GM18858 (cell line): ENCODE data around the gene CACNG4.

Source experiments
- ATAC-seq: cut with Tn5 transposase; IDR thresholded peaks from one replicate; pipeline ENCODE4 v1.9.1; 2021; ENCODE audit not compliant: unreplicated experiment

Gene CACNG4

GRCh38 chr17:67016039-67016762, 51.7 kb downstream of the CACNG4 start:
- no peak for ATAC-seq

GRCh38 chr17:67017910-67018309, 53.4 kb downstream of the CACNG4 start:
- no peak for ATAC-seq

- no peak for ATAC-seq
These were observed 54.2 kb downstream of the CACNG4 start for GRCh38 chr17:67018471-67019434.

DNA sequence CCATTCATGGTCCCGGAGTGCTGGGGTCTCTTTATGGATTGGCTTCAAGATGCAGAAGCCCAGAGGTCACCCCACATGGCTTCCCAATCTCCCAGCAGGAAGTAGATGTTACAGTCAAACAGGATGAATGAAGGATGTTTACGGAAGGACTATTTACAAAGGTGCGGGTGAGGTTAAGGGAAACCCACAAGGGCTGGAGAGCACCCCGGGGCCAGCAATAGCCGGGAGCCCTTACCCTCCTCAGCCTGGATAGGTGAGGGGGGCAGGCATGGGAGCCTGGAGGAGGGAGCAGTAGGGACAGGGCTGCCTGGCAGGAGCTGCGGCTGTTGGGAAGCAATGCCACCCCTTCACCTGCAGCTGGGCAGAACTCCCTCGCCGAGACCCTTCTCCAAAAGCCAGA, 55.3 kb downstream of the CACNG4 start:
- no peak for ATAC-seq

DNA sequence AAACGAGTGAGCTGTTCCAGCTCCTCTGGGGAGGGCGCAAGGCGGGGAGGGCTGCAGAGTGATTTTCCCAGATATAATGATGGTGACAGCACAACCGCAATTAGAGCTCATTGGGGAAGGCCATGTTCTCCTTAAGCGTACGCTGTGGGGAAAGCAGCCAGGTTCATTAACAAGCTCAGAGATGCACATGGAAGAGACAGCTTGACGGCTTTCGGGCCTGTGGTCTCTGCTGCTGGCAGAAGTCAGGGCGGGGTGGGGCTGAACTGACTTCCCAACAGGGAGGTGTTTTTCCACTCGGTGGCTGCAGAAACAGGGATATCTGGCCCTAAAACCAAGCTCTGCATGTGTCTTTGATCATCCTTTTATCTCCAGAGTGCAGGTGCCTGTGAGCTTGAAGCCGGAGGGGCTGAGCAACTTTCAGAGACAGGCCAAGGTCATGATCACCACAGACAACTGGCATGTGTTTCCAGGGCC, 55.8 kb downstream of the CACNG4 start:
- no peak for ATAC-seq

GRCh38 chr17:67021196-67021595, 56.7 kb downstream of the CACNG4 start:
- no peak for ATAC-seq

- no peak for ATAC-seq
These were observed 57.4 kb downstream of the CACNG4 start for GRCh38 chr17:67021743-67022450.

DNA sequence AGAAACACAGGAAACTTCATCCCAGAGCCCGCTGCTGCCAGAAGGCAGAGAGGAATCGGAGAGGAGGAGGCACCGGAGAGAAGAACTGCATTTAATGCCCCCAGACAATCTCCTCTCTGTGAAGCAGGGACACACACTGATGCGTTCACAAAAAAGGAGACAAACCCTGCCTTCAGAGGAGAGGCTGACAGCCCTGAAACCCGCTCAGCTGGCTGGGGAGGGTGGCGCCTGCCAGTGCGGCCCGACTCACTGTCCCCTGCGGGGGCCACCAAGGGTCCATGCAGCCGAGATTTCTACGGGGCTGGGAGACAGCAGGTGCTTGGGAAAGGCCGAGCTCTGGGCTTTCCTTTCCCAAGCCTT, 57.9 kb downstream of the CACNG4 start:
- ATAC-seq, result no peak

GRCh38 chr17:67024736-67025135, 60.2 kb downstream of the CACNG4 start:
- no peak for ATAC-seq

GRCh38 chr17:67025216-67025792, 60.8 kb downstream of the CACNG4 start:
- ATAC-seq, result no peak

- no peak for ATAC-seq
These were observed 61.8 kb downstream of the CACNG4 start for GRCh38 chr17:67026341-67026740.

- ATAC-seq, result no peak
These were observed 62.6 kb downstream of the CACNG4 start for GRCh38 chr17:67027031-67027628.

DNA sequence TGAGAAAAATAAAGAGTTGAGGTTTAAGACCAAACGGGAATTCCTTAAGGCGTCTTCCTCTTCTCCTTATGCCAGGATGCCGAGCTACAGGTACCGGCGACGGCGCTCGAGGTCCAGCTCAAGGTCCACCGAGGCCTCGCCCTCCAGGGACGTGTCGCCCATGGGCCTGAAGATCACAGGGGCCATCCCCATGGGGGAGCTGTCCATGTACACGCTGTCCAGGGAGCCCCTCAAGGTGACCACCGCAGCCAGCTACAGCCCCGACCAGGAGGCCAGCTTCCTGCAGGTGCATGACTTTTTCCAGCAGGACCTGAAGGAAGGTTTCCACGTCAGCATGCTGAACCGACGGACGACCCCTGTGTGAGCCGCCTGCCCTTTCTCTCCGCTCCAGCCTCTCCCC, 66.1 kb downstream of the CACNG4 start:
- no peak for ATAC-seq

- ATAC-seq, result no peak
These were observed 67.9 kb downstream of the CACNG4 start for GRCh38 chr17:67032382-67032781.

- no peak for ATAC-seq
These were observed 68.5 kb downstream of the CACNG4 start for GRCh38 chr17:67032985-67033384.

DNA sequence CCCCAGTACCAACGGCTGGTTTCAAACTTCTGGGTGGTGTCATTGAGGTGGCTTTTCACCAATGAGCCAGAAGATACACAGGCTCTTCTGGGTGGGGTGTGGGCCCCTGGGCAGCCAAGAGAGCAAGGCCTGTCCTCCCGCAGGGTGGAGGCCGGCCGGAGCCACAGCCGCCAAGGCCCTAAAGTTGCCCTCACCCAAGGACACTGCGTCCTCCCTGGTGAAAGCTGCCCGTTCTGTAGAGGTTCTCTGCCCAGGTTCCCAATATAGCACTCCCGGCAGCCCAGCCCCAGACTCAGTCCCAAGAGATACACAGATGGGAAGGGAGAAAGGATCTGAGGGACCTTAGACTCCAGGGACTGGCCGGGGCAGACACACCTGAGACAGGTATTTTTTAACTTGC, 69.1 kb downstream of the CACNG4 start:
- ATAC-seq, result no peak

DNA sequence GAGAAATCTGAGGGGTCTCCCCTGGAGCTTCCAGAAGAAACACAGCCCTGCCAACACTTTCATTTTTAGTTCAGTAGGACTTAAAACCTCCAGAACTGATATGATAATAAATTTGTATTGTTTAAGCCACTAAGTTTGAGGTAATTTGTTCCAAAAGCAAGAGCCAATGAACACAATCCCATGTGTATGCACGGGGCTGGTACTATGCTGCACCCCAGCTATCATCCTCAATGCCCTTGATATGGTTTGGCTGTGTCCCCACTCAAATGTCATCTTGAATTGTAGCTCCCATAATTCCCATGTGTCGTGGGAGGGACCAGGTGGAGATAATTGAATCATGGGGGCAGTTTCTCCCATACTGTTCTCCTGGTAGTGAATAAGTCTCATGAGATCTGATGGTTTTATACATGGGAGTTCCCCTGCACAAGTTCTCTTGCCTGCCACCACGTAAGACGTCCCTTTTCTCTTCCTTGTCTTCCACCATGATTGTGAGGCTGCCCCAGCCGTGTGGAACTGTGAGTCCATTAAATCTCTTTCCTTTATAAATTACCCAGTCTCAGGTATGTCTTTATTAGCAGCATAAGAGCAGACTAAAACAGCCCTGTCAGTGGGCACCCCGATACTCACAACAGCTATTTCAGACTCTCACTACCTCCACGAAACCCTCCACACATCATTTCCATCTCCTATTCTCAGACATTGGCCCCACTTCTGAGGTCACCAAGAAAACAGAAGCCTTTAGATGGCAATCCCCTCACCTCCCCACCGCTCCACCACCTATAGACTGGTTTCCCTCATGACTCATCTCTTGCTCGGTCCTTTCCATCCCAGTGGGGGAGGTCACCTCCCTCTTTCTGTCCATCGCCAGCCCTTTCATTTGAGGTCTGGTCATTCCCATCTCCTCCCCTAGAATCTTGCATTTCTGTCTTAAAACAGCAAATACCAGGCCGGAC, 70.9 kb downstream of the CACNG4 start:
- peak; percentile 40 for ATAC-seq

DNA sequence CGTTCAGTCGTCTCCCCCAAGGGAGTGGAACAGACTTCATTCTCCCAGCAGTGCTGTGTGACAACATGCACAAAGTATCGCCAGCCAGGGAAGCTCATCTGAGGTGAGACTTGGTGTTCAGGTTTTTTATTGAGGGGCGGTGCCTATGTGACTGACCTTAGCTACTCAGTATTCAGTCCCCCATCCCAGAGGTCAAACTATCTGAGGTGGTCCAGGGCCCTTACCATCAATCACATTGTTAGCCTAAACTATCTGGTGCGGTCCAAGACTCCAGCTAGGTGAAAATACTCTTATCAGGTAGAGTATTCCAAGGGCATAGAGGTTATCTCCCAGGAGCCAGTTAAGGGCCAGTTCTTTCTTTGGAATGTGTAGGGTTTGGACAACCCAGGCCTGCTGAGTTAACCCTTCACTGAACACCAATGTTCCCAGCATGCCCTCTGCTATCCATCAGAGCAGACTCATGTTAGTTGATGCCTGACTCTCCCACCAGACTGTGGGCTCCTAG, 74.4 kb downstream of the CACNG4 start:
- ATAC-seq, result no peak

DNA sequence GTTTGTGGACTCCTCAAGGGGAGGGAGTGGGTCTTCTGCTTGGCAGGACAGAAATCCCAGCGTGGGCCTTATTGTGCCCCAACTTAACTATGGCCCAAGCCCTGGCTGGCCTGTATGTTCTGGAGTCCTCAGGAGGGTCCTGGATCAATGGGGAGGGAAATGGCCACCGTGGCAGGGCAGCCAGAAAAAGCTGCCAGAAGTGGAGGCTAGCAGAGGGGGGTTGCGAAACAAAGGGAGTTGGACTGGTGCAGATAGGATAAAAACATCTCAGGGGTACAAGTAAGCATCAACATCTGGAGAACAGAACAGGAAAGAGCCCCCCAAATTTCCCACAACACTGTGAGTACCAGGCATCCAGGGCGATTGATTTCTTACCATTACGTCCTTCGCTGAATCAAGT, 76.1 kb downstream of the CACNG4 start:
- no peak for ATAC-seq
